Lower leg skin (tissue), 3 donors: Measurements from ENCODE around the gene DNAJC8.

Experiments
- POLR2A ChIP-seq, 2 donors: fragments of 450-650 bp; IDR thresholded peaks; one replicate each; pipeline ENCODE4 v1.6.1; 2016 to 2017; ENCODE audit warnings: antibody characterized with exemption in 2 of 2, mild to moderate bottlenecking in 1 of 2, moderate library complexity in 1 of 2
- TF ChIP-seq, protein P1 (sequence below), 3 donors: fragments of 450-650 bp; IDR thresholded peaks; one replicate each; pipeline ENCODE4 v1.5.1; 2016; ENCODE audit warnings: antibody characterized with exemption in 3 of 3, mild to moderate bottlenecking in 3 of 3, moderate library complexity in 2 of 3

DNA sequence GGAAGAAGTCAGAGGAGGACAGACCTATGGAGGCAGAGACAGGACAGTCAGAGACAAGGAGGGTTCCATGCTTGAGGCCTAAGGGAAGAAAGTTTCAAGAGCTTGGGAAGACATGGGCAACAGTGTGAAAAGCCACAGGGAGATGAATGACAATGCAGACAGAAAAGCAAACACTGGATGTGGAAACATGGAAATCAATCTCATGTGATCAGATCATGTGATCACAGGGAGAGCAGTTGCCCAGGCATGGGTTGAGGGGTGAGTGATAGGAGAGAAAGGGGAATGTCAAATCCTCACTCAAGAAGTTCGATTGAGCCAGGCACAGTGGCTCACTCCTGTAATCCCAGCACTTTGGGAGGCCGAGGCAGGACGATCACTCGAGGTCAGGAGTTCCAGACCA, 73.6 kb downstream of the DNAJC8 start:
- TF ChIP-seq, protein P1, sequence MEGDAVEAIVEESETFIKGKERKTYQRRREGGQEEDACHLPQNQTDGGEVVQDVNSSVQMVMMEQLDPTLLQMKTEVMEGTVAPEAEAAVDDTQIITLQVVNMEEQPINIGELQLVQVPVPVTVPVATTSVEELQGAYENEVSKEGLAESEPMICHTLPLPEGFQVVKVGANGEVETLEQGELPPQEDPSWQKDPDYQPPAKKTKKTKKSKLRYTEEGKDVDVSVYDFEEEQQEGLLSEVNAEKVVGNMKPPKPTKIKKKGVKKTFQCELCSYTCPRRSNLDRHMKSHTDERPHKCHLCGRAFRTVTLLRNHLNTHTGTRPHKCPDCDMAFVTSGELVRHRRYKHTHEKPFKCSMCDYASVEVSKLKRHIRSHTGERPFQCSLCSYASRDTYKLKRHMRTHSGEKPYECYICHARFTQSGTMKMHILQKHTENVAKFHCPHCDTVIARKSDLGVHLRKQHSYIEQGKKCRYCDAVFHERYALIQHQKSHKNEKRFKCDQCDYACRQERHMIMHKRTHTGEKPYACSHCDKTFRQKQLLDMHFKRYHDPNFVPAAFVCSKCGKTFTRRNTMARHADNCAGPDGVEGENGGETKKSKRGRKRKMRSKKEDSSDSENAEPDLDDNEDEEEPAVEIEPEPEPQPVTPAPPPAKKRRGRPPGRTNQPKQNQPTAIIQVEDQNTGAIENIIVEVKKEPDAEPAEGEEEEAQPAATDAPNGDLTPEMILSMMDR (IDR thresholded peaks at IDR 0.05), result no peak
- TF ChIP-seq POLR2A (IDR thresholded peaks at IDR 0.05), result no peak
